Ramos (cell line): Measurements from ENCODE around the gene BTBD1.
"Not testable (repeated sequence)": the region's sequence is repeated elsewhere in the genome, so short reads cannot be mapped to it uniquely, and the experiment has no call there.

Experiments
- in situ Hi-C: fragments of 300-500 bp; cut with MboI; formaldehyde crosslinking; loops from one replicate; pipeline ENCODE4 v1.14.3; 2022; ENCODE audit warnings: low sequenced_read_pairs; ENCODE audit not compliant: unreplicated experiment

BTBD1 gene

GRCh38 chr15:83098079-83098478, 31.0 kb upstream of the BTBD1 start:
- in situ Hi-C loops: no loop called here

- in situ Hi-C loops: no loop called here
These were observed 27.5 kb upstream of the BTBD1 start for GRCh38 chr15:83094583-83094982.

- in situ Hi-C loops: no loop called here
These were observed 25.4 kb upstream of the BTBD1 start for GRCh38 chr15:83092309-83092976.

GRCh38 chr15:83091965-83092308, 24.9 kb upstream of the BTBD1 start:
- in situ Hi-C loops: not testable (repeated sequence)

DNA sequence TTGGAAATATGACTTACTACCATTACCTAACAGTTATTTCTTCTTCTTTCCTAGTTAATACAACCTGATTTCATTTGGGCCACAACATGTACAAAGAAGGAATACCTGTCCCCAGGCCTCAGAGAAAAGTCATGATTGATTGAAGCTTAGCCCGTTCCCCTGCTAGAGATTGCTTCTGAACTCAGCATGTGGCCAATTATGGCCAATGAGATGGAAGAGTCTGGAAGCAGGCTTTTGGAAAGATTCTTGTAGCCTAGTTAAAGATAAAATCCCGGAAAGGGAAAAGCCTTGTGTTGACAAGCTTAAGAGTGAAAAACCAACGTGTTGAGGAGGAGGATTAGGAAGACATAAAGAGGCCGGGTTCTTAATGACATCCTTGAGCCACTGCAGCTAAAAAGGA, 23.4 kb upstream of the BTBD1 start:
- in situ Hi-C loops: no loop called here

DNA sequence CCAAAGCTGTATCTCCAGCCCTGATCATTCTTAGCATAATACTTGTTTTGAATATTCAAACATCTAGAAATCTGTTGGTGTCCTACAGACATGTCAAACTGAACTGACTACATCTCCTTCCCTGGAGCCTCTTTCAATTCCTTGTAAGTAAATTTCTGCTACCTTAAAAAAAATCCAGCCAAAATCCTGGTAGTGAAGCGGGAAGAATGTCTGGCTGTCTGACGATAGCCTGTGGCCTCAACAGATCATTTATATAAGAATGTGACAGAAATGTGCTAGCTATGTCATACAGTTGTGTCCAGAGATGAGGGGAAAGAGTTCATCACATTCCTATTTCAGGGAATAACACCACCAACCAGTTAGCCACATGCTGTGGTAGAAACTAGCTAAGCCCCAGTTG, 21.8 kb upstream of the BTBD1 start:
- in situ Hi-C loops: no loop called here

GRCh38 chr15:83087576-83087975, 20.5 kb upstream of the BTBD1 start:
- in situ Hi-C loops: no loop called here

- in situ Hi-C loops: not testable (repeated sequence)
These were observed 19.0 kb upstream of the BTBD1 start for GRCh38 chr15:83085864-83086552.

GRCh38 chr15:83085461-83085860, 18.4 kb upstream of the BTBD1 start:
- in situ Hi-C loops: not testable (repeated sequence)

DNA sequence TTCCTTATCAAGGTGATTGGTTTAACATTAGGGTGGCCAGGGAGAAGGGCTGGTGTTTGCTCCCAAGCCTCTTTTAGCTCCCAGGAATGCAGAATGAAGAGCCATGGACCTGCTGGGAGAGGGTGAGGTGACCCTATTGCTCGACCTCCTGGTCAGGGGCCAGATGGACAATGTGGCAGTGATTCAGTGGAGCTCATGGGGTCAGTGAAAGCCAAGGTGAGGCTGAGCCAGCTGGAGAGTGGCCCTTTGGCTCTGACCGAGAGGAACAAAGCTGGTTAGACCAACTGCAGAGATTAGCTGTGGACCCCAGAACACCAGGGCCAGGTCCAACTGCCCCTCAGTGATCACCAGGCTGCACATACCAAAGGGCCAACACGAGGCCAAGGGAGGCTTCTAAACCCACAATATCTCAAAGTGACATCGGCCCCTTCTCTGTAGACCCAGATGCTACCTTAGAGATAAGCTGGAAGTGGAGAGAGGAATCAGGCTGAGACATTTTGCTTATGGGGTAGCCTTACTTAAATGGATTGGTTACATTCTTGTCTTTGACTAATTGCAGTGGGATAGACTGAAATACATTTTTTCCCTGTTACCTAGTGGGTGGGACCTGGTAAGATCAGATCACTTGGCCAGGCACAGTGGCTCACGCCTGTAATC, 15.8 kb upstream of the BTBD1 start:
- in situ Hi-C loops: no loop called here

DNA sequence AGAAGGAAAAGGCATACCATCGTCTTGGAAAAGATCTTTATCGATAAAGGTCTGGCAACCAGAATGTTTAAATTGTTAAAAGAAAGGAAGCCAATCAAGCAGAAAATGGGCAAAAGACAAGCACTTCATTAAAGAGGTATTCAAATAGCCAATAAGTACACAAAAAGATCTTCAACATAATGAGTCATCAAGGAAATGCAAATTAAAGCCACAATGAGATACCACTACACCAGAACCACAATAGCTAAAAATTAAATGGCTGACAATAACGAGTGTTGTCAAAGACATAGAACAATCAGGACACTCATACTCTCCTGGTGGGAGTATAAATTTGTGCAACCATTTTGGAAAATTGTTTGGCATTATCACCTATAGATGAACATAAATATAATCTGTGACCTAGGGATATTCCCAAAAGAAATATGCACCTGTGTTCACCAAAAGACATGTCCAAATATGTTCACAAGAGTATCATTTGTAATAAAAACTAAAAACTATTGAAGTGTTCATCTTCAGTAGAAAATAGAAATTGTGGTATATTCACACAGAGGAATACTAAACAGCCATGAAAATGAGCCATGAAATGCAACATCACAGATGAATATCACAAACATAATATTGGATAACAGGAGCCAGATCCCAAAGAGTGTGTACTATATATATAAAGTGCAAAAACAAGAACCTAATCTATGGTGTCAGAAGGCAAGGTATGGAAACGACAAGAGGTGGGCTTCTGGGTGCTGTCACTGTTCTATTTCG, 14.4 kb upstream of the BTBD1 start:
- in situ Hi-C loops: no loop called here

DNA sequence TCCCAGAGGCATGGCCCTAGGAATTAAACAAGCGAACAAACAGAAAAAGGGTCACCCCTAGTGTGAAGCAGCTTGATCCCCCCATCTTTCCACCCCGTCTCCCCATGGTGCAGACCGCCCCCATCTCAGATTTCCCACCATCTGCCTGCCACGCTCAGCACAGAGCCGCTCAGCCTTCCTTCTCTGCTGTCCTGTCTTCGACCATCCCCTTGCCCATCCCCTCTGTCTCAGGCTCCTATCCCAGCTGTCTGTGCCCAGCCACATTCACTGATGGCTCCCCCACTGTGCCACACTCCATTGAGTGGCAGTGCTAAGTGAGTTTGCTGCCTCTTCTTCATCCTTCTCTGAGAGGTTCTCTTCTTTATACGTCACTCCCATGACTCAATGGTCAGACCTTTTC, 11.7 kb upstream of the BTBD1 start:
- in situ Hi-C loops: no loop called here

DNA sequence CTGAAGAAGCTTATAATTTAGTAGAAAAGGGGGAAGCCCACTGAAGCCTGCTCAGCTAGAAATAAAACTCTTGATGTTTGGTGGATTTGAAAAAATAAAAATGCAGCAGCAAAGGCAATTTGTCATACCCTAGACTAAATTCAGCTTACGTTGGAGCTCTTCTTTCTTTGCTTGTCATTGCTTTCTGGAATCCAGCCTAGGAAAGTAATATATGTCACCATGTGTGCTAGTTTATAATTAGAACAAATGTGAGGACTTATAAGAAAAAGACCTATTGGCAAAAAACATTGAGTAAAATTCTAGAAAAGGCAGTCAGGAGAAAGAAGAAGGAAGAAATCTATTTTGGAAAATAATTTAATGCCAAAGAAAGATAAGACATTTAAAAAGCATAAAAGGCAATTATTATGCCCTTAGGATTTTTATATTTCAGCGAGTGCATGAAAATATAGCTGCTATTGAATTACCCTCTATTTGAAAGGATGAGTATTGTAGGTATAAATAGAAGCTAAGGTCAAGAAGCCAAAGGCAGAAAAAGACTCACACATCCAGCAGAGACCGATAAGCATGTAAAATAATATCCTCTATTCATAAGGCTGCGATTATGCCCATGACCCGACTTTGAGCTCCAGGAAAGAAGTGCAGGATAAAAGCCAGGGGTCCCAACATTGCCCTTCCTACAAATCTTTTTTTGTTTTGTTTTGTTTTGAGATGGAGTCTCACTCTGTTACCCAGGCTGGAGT, 10.6 kb upstream of the BTBD1 start:
- in situ Hi-C loops: no loop called here

DNA sequence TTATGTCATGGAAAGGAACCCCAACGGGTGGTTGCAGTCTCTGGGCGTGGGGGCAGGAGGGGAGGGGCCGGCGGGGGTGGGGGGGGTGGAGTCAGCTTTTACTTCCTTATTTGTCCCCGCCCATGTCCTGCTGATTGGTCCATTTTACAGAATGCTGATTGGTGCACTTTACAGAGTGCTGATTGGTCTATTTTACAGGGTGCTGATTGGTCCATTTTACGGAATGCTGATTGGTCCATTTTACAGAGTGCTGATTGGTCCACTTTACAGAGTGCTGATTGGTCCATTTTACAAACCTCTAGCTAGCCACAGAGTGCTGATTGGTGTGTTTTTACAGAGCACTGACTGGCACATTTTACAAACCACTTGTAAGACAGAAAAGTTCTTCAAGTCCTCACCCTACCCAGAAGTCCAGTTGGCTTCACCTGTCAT, 2.2 kb upstream of the BTBD1 start:
- in situ Hi-C loops: not testable (repeated sequence)

GRCh38 chr15:83068054-83068453, 1.0 kb upstream of the BTBD1 start:
- in situ Hi-C loops: no loop called here

DNA sequence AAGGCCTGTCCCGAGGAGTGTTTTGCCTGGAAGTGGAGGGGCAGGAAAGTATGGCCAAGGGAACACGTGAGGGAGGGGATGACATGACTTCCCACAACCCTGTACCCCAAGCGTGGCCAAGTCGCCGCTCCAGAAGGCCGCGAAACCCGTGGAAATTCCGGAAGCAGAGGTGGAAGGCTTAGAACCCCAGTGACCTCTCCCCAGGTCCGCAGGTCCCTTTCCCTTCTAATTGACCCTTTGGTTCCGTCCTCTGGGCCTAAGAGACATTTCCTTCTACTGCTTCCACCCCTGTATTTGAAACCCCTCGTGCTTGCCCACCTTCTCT, 548 bp upstream of the BTBD1 start:
- in situ Hi-C loops: no loop called here

GRCh38 chr15:83066034-83066733, 868 bp downstream of the BTBD1 start:
- in situ Hi-C loops: no loop called here

- in situ Hi-C loops: no loop called here
These were observed 1.6 kb downstream of the BTBD1 start for GRCh38 chr15:83065431-83065830.

DNA sequence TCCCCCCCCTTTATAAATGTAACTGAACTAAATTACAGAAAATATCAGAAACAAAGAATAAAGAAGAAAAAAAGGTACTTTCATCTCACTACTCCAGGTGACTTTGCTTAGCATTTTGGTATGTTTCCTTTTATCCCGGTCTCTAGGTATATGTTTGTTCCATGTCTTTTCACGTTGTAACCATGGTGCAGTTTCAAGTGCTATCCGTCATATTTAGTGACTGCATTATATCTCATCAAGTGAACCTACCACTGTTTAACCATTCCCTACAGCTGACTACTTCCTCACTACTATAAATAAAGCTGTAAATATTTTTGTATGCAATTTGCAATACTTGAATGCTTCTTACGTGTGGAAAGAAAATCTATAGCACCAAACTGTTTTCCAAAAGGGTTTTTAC, 2.2 kb downstream of the BTBD1 start:
- in situ Hi-C loops: no loop called here

DNA sequence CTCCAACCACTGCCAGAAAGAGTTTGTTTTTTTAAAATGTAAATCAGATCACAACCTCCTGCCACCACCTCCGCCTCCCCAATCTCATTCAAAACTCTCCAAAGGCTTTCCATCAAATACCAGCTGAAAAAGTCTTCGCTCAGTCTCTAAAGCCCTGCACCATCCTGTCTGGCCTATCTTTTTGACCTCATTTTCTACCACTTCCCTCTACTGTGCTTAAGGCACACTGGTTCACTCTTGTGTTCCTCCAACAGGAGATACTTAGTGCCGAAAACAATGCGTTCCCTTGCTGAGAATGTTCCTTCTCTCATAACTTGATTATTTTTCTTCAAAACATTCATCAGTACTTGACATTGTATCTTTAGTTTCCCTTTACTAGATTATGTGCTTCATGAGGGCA, 3.5 kb downstream of the BTBD1 start:
- in situ Hi-C loops: no loop called here
